WTC11 (cell line): ENCODE results near the gene IL1RAPL1. TPM values are rescaled to one million over a fixed set of nuclear protein-coding genes. Genes with fewer than 3 reads are reported as not detected.

Experiments used
- ATAC-seq: fragments of 200-7000 bp; cut with Tn5 transposase; 2 replicates; pipeline ENCODE4 v1.10.0; 2021; ENCODE audit warnings: mild to moderate bottlenecking, moderate library complexity
- CTCF ChIA-PET: fragments of 300-600 bp; sonication (Branson Sonifier 250); formaldehyde crosslinking; loops from one replicate; lab custom pipeline; 2021; ENCODE audit warnings: antibody characterized with exemption; lab: Charles Lee
- POLR2A ChIA-PET: fragments of 350-600 bp; sonication (Branson Sonifier 250); formaldehyde crosslinking; loops from one replicate; lab custom pipeline; 2021; ENCODE audit warnings: antibody characterized with exemption; lab: Charles Lee
- DNase-seq: peaks from one replicate; pipeline ENCODE4 v3.0.0; 2021; ENCODE audit warnings: low spot score
- H3K27ac Mint-ChIP-seq: 2 replicates; pipeline ENCODE4 v1.8.0; 2021; ENCODE audit warnings: mixed read lengths
- H3K27me3 Mint-ChIP-seq: 2 replicates; pipeline ENCODE4 v1.8.0; 2021; ENCODE audit warnings: low read depth, mild to moderate bottlenecking, moderate library complexity, mixed read lengths
- H3K36me3 Mint-ChIP-seq: 2 replicates; pipeline ENCODE4 v1.8.0; 2021; ENCODE audit warnings: mixed read lengths
- H3K4me1 Mint-ChIP-seq: 2 replicates; pipeline ENCODE4 v1.8.0; 2022; ENCODE audit warnings: mixed read lengths
- H3K4me3 Mint-ChIP-seq: 2 replicates; pipeline ENCODE4 v1.8.0; 2021; ENCODE audit warnings: mild to moderate bottlenecking, moderate library complexity, mixed read lengths
- H3K9me3 Mint-ChIP-seq: 2 replicates; pipeline ENCODE4 v1.8.0; 2021; ENCODE audit warnings: mixed read lengths
- CREM ChIP-seq: sonication (generic); formaldehyde crosslinking; IDR thresholded peaks from 2 replicates; pipeline ENCODE4 v1.8.1; 2022; ENCODE audit warnings: mild to moderate bottlenecking, missing genetic modification reagents, moderate library complexity
- ETV6 ChIP-seq: sonication (generic); formaldehyde crosslinking; IDR thresholded peaks from 2 replicates; pipeline ENCODE4 v1.8.1; 2022; ENCODE audit warnings: mild to moderate bottlenecking, missing genetic modification reagents
- FOXK1 ChIP-seq: sonication (generic); formaldehyde crosslinking; IDR thresholded peaks from 2 replicates; pipeline ENCODE4 v1.8.0; 2022; ENCODE audit warnings: mild to moderate bottlenecking, moderate library complexity, missing genetic modification reagents
- JAZF1 ChIP-seq: fragments of 250-450 bp; sonication (Bioruptor Pico); IDR thresholded peaks from 2 replicates; pipeline ENCODE4 v1.9.0; 2021; ENCODE audit warnings: moderate library complexity, mild to moderate bottlenecking, inconsistent platforms
- JUN ChIP-seq: sonication (generic); formaldehyde crosslinking; IDR thresholded peaks from 2 replicates; pipeline ENCODE4 v1.8.0; 2023; ENCODE audit warnings: mild to moderate bottlenecking, missing genetic modification reagents
- MXD4 ChIP-seq: fragments of 250-450 bp; sonication (Bioruptor Pico); IDR thresholded peaks from 2 replicates; pipeline ENCODE4 v1.8.0; 2021; ENCODE audit warnings: mild to moderate bottlenecking, moderate library complexity, borderline replicate concordance
- MYBL2 ChIP-seq: sonication (generic); formaldehyde crosslinking; IDR thresholded peaks from 2 replicates; pipeline ENCODE4 v1.8.1; 2023; ENCODE audit warnings: mild to moderate bottlenecking, moderate library complexity, missing genetic modification reagents
- NFATC4 ChIP-seq: fragments of 250-450 bp; sonication (Bioruptor Pico); IDR thresholded peaks from 2 replicates; pipeline ENCODE4 v1.9.0; 2021; ENCODE audit warnings: mild to moderate bottlenecking
- NR2C2 ChIP-seq: sonication (generic); formaldehyde crosslinking; IDR thresholded peaks from 2 replicates; pipeline ENCODE4 v1.8.0; 2022; ENCODE audit warnings: mild to moderate bottlenecking, missing genetic modification reagents
- TP53 ChIP-seq: sonication (generic); formaldehyde crosslinking; IDR thresholded peaks from 2 replicates; pipeline ENCODE4 v1.8.1; 2023; ENCODE audit warnings: mild to moderate bottlenecking, missing genetic modification reagents
- USF2 ChIP-seq: sonication (generic); formaldehyde crosslinking; IDR thresholded peaks from 2 replicates; pipeline ENCODE4 v1.8.1; 2023; ENCODE audit warnings: mild to moderate bottlenecking, missing genetic modification reagents, moderate library complexity
- ZBTB21 ChIP-seq: sonication (generic); formaldehyde crosslinking; IDR thresholded peaks from 2 replicates; pipeline ENCODE4 v1.8.1; 2023; ENCODE audit warnings: mild to moderate bottlenecking, missing genetic modification reagents, borderline replicate concordance
- ZNF219 ChIP-seq: sonication (generic); formaldehyde crosslinking; IDR thresholded peaks from 2 replicates; pipeline ENCODE4 v1.8.0; 2023; ENCODE audit warnings: missing genetic modification reagents, mild to moderate bottlenecking, borderline replicate concordance
- ZNF425 ChIP-seq: fragments of 250-450 bp; sonication (Bioruptor Pico); conservative IDR thresholded peaks from 2 replicates; pipeline ENCODE4 v1.9.0; 2021; ENCODE audit warnings: mild to moderate bottlenecking
- ZNF671 ChIP-seq: fragments of 250-450 bp; sonication (Bioruptor Pico); IDR thresholded peaks from 2 replicates; pipeline ENCODE4 v1.8.0; 2021; ENCODE audit warnings: mild to moderate bottlenecking
- total RNA-seq: library from RNA; stranded (reverse); gene quantifications from 3 replicates; pipeline ENCODE4 v1.2.3, GENCODE V29; 2021
- TF ChIP-seq, protein P1 (sequence below): sonication (generic); formaldehyde crosslinking; IDR thresholded peaks from 2 replicates; pipeline ENCODE4 v1.8.0; 2022; ENCODE audit warnings: mild to moderate bottlenecking, missing genetic modification reagents
- TF ChIP-seq, protein P2 (sequence below): sonication (generic); formaldehyde crosslinking; IDR thresholded peaks from 2 replicates; pipeline ENCODE4 v1.8.0; 2023; ENCODE audit warnings: missing genetic modification reagents
- TF ChIP-seq, protein P3 (sequence below): sonication (generic); formaldehyde crosslinking; IDR thresholded peaks from 2 replicates; pipeline ENCODE4 v1.8.0; 2022; ENCODE audit warnings: mild to moderate bottlenecking, missing genetic modification reagents
- TF ChIP-seq, protein P4 (sequence below): sonication (generic); formaldehyde crosslinking; IDR thresholded peaks from 2 replicates; pipeline ENCODE4 v1.8.0; 2023; ENCODE audit warnings: mild to moderate bottlenecking, missing genetic modification reagents
- TF ChIP-seq, protein P5 (sequence below): sonication (generic); formaldehyde crosslinking; IDR thresholded peaks from 2 replicates; pipeline ENCODE4 v1.8.1; 2023; ENCODE audit warnings: mild to moderate bottlenecking, missing genetic modification reagents

The IL1RAPL1 gene
- total RNA-seq, 1 experiment from 2014 or later = 0.13 TPM

GRCh38 chrX:29024871-29025270 is 437.6 kb downstream of the IL1RAPL1 start:
- Mint-ChIP-seq H3K9me3 (no peaks in the 10 kb centered on the region), H3K4me3 (no peak overlapping the region), H3K36me3 (no peaks in the 10 kb centered on the region), H3K27me3 (no peaks in the 10 kb centered on the region), H3K4me1 (no peaks in the 10 kb centered on the region), H3K27ac (no peak overlapping the region)
- ChIA-PET CTCF (no interaction called here), POLR2A (no interaction called here)
- DNase-seq = no peak
- ATAC-seq = no peak
- TF ChIP-seq, protein P1, sequence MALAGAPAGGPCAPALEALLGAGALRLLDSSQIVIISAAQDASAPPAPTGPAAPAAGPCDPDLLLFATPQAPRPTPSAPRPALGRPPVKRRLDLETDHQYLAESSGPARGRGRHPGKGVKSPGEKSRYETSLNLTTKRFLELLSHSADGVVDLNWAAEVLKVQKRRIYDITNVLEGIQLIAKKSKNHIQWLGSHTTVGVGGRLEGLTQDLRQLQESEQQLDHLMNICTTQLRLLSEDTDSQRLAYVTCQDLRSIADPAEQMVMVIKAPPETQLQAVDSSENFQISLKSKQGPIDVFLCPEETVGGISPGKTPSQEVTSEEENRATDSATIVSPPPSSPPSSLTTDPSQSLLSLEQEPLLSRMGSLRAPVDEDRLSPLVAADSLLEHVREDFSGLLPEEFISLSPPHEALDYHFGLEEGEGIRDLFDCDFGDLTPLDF (CRISPR knock-in tag) = no peak
- no peak for TF ChIP-seq USF2 (CRISPR knock-in tag)
- no peak for TF ChIP-seq FOXK1 (CRISPR knock-in tag)
- TF ChIP-seq CREM (CRISPR knock-in tag) = no peak

DNA sequence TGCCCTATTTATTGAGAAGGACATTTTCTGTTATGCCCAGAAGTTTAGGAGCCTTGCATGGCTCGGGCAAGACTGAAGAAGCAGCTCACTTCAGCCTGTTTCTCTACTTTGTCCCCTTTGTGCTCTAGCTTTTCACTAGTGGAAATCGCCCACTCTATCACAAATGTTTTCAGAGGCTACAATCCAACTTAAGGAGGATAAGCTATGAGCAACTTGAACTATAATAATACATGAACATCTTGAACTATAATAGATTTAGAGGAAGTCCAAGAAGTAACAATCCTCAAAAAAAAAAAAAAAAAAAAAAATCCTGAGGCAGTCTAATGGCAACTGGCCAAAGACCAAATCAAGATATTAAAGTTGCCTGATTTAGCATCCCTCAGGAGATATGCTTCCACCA is 452.3 kb downstream of the IL1RAPL1 start:
- CTCF ChIA-PET = no interaction called here
- TF ChIP-seq, protein P2, sequence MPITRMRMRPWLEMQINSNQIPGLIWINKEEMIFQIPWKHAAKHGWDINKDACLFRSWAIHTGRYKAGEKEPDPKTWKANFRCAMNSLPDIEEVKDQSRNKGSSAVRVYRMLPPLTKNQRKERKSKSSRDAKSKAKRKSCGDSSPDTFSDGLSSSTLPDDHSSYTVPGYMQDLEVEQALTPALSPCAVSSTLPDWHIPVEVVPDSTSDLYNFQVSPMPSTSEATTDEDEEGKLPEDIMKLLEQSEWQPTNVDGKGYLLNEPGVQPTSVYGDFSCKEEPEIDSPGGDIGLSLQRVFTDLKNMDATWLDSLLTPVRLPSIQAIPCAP = no peak
- no peak for TF ChIP-seq MYBL2 (CRISPR knock-in tag)
- TF ChIP-seq JAZF1 (CRISPR knock-in tag) = no peak
- TF ChIP-seq ZBTB21 (CRISPR knock-in tag) = no peak
- TF ChIP-seq, protein P3, sequence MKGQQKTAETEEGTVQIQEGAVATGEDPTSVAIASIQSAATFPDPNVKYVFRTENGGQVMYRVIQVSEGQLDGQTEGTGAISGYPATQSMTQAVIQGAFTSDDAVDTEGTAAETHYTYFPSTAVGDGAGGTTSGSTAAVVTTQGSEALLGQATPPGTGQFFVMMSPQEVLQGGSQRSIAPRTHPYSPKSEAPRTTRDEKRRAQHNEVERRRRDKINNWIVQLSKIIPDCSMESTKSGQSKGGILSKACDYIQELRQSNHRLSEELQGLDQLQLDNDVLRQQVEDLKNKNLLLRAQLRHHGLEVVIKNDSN = no peak
- no peak for TF ChIP-seq ZNF671 (CRISPR knock-in tag)
- TF ChIP-seq, all 79 proteins: peak for 0
- DNase-seq (no peak), ATAC-seq (no peak)
- Mint-ChIP-seq H3K27me3 (no peaks in the 10 kb centered on the region), H3K27ac (no peak overlapping the region), H3K4me1 (peaks cover 3% of the 10 kb centered on the region; the same call in 1 of the 2 replicates), H3K9me3 (no peaks in the 10 kb centered on the region), H3K36me3 (no peaks in the 10 kb centered on the region), H3K4me3 (no peak overlapping the region)
- POLR2A ChIA-PET = interaction anchor here (0.6 kb wide), 1 partner anchor 125 kb away, joined by 3 read pairs; no protein-coding TSS in a partner anchor

DNA sequence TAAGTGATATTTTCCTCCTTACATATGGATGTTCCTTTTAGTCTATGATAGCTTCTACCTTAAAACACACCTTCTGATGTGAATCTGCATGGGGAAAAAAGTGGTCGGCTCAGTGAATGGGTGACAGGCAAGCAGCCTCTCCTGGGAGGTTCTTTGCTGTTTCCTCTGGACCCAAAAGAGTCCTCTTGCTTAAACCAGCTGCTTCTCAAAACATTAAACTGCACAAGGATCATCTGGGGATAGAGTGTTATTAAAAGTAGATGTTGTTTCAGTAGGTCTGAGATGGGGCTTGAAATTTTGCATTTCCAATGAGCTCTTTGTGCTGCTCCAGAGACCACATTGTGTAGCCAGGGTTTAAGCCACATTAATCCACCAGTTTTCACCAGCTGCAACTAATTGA is 452.9 kb downstream of the IL1RAPL1 start:
- H3K36me3 Mint-ChIP-seq = no peaks in the 10 kb centered on the region
- H3K4me3 Mint-ChIP-seq = no peak overlapping the region
- H3K27ac Mint-ChIP-seq = no peak overlapping the region
- H3K4me1 Mint-ChIP-seq = peaks cover 3% of the 10 kb centered on the region; the same call in 1 of the 2 replicates
- ATAC-seq = no peak
- no peaks in the 10 kb centered on the region for H3K27me3 Mint-ChIP-seq
- no peaks in the 10 kb centered on the region for H3K9me3 Mint-ChIP-seq
- no peak for DNase-seq
- ChIA-PET CTCF (no interaction called here), POLR2A (no interaction called here)
- no peak for TF ChIP-seq MXD4 (CRISPR knock-in tag)
- no peak for TF ChIP-seq NFATC4 (CRISPR knock-in tag)
- no peak for TF ChIP-seq JUN (CRISPR knock-in tag)
- no peak for TF ChIP-seq NR2C2 (CRISPR knock-in tag)
- TF ChIP-seq TP53 (CRISPR knock-in tag) = no peak
- TF ChIP-seq ZNF425 (CRISPR knock-in tag) = no peak
- TF ChIP-seq, protein P4, sequence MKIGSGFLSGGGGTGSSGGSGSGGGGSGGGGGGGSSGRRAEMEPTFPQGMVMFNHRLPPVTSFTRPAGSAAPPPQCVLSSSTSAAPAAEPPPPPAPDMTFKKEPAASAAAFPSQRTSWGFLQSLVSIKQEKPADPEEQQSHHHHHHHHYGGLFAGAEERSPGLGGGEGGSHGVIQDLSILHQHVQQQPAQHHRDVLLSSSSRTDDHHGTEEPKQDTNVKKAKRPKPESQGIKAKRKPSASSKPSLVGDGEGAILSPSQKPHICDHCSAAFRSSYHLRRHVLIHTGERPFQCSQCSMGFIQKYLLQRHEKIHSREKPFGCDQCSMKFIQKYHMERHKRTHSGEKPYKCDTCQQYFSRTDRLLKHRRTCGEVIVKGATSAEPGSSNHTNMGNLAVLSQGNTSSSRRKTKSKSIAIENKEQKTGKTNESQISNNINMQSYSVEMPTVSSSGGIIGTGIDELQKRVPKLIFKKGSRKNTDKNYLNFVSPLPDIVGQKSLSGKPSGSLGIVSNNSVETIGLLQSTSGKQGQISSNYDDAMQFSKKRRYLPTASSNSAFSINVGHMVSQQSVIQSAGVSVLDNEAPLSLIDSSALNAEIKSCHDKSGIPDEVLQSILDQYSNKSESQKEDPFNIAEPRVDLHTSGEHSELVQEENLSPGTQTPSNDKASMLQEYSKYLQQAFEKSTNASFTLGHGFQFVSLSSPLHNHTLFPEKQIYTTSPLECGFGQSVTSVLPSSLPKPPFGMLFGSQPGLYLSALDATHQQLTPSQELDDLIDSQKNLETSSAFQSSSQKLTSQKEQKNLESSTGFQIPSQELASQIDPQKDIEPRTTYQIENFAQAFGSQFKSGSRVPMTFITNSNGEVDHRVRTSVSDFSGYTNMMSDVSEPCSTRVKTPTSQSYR (CRISPR knock-in tag) = no peak
- TF ChIP-seq ZNF219 (CRISPR knock-in tag) = no peak
- TF ChIP-seq, protein P5, sequence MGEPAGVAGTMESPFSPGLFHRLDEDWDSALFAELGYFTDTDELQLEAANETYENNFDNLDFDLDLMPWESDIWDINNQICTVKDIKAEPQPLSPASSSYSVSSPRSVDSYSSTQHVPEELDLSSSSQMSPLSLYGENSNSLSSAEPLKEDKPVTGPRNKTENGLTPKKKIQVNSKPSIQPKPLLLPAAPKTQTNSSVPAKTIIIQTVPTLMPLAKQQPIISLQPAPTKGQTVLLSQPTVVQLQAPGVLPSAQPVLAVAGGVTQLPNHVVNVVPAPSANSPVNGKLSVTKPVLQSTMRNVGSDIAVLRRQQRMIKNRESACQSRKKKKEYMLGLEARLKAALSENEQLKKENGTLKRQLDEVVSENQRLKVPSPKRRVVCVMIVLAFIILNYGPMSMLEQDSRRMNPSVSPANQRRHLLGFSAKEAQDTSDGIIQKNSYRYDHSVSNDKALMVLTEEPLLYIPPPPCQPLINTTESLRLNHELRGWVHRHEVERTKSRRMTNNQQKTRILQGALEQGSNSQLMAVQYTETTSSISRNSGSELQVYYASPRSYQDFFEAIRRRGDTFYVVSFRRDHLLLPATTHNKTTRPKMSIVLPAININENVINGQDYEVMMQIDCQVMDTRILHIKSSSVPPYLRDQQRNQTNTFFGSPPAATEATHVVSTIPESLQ (CRISPR knock-in tag) = no peak
- TF ChIP-seq ETV6 (CRISPR knock-in tag) = no peak
